Mesendoderm (in vitro differentiated cells): ENCODE measurements around the gene HNRNPDL.

Source experiments
- DNase-seq: peaks from one replicate; pipeline ENCODE4 v3.0.0; 2013
- H2AK5ac ChIP-seq: 2 replicates; pipeline ENCODE4 v1.6.1; 2013; ENCODE audit warnings: low read length, inconsistent platforms
- H2BK120ac ChIP-seq: 2 replicates; pipeline ENCODE4 v1.6.1; 2013; ENCODE audit warnings: low read depth, mild to moderate bottlenecking, low read length, moderate library complexity, mixed read lengths
- H2BK15ac ChIP-seq: replicated peaks from 2 replicates; pipeline ENCODE4 v1.6.1; 2013; ENCODE audit warnings: low read depth, mild to moderate bottlenecking, moderate library complexity
- H2BK5ac ChIP-seq: 2 replicates; pipeline ENCODE4 v1.6.1; 2013; ENCODE audit warnings: low read length, inconsistent platforms
- H3K18ac ChIP-seq: 2 replicates; pipeline ENCODE4 v1.6.1; 2013; ENCODE audit warnings: mild to moderate bottlenecking, low read length, mixed read lengths
- H3K23ac ChIP-seq: one replicate; pipeline ENCODE4 v1.6.1; 2013; ENCODE audit warnings: low read length
- H3K27ac ChIP-seq: 2 replicates; pipeline ENCODE4 v1.5.1; 2013; ENCODE audit warnings: low read depth, mild to moderate bottlenecking, inconsistent platforms, low read length, moderate library complexity
- H3K27me3 ChIP-seq: 2 replicates; pipeline ENCODE4 v1.6.1; 2013; ENCODE audit warnings: low read length, control low read depth, mild to moderate bottlenecking, inconsistent platforms; ENCODE audit not compliant: insufficient read depth, poor library complexity
- H3K36me3 ChIP-seq: 2 replicates; pipeline ENCODE4 v1.6.1; 2013; ENCODE audit warnings: low read length, inconsistent platforms; ENCODE audit not compliant: control insufficient read depth, insufficient read depth
- H3K4ac ChIP-seq: one replicate; pipeline ENCODE4 v1.6.1; 2013; ENCODE audit warnings: low read depth, mild to moderate bottlenecking, low read length, moderate library complexity
- H3K4me1 ChIP-seq: 2 replicates; pipeline ENCODE4 v1.6.1; 2013; ENCODE audit warnings: low read depth, low read length, inconsistent platforms; ENCODE audit not compliant: control insufficient read depth
- H3K4me2 ChIP-seq: 2 replicates; pipeline ENCODE4 v1.6.1; 2013; ENCODE audit warnings: low read length
- H3K4me3 ChIP-seq: 2 replicates; pipeline ENCODE4 v1.5.1; 2013; ENCODE audit warnings: mild to moderate bottlenecking, low read length
- H3K56ac ChIP-seq: one replicate; pipeline ENCODE4 v1.6.1; 2013; ENCODE audit warnings: low read length
- H3K79me1 ChIP-seq: 2 replicates; pipeline ENCODE4 v1.6.1; 2013; ENCODE audit warnings: low read length, inconsistent platforms
- H3K79me2 ChIP-seq: 2 replicates; pipeline ENCODE4 v1.6.1; 2013; ENCODE audit warnings: mild to moderate bottlenecking, low read length; ENCODE audit not compliant: control insufficient read depth, insufficient read depth
- H3K9ac ChIP-seq: 2 replicates; pipeline ENCODE4 v1.6.1; 2013; ENCODE audit warnings: low read length, inconsistent platforms
- H4K5ac ChIP-seq: one replicate; pipeline ENCODE4 v1.6.1; 2013; ENCODE audit warnings: low read length
- H4K8ac ChIP-seq: one replicate; pipeline ENCODE4 v1.6.1; 2013; ENCODE audit warnings: low read depth, mild to moderate bottlenecking, control low read depth, low read length, moderate library complexity
- WGBS: extraction: QIAGEN DNeasy Blood & Tissue Kit; methylation state at CpG from one replicate; pipeline ENCODE4 v1.1.7; 2013; ENCODE audit warnings: low lambda C conversion rate, missing lambda C conversion rate; ENCODE audit not compliant: insufficient coverage; ENCODE audit errors: extremely low coverage; 5-methylcytosine and 5-hydroxymethylcytosine counted together

Gene HNRNPDL

DNA sequence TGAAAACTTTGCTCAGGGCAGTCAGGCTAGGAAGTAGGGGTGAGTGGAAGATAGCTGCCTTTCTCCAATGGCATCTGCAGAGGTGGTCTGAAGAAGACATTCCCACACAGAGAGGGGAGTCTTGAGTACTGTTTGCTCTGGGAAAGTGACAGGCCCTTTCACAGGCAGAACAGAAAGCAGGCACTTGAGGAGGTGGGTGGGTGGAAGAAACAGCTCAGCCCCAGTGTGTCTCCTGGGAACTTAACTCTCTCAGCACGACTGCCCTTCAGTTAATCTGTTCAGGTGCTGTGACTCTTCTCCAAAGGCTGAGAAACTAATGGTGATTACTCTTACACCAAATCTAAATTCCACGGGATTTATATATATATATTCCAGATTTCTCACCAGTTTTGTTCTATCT, 28.5 kb upstream of the HNRNPDL start:
- H3K4me2 ChIP-seq, result no peak overlapping the region
- no CpG with 5 or more reads among the region's 2 CpGs for WGBS
- H3K79me2 ChIP-seq, result peaks cover 6% of the 10 kb centered on the region
- H3K27me3 ChIP-seq, result no peaks in the 10 kb centered on the region
- no peak overlapping the region for H3K9ac ChIP-seq
- H4K8ac ChIP-seq, result no peak overlapping the region
- H3K79me1 ChIP-seq, result peaks cover 4% of the 10 kb centered on the region
- no peak overlapping the region for H4K5ac ChIP-seq
- no peak overlapping the region for H3K18ac ChIP-seq
- H2BK15ac ChIP-seq, result no peak overlapping the region
- no peak overlapping the region for H2BK5ac ChIP-seq
- H3K56ac ChIP-seq, result no peak overlapping the region
- no peak for DNase-seq
- H3K23ac ChIP-seq, result no peak overlapping the region
- no peak overlapping the region for H3K27ac ChIP-seq
- H2AK5ac ChIP-seq, result no peak overlapping the region
- no peak overlapping the region for H3K4me3 ChIP-seq
- H3K4me1 ChIP-seq, result no peaks in the 10 kb centered on the region
- peaks cover 1% of the 10 kb centered on the region for H3K36me3 ChIP-seq
- no peak overlapping the region for H2BK120ac ChIP-seq
- no peak overlapping the region for H3K4ac ChIP-seq

DNA sequence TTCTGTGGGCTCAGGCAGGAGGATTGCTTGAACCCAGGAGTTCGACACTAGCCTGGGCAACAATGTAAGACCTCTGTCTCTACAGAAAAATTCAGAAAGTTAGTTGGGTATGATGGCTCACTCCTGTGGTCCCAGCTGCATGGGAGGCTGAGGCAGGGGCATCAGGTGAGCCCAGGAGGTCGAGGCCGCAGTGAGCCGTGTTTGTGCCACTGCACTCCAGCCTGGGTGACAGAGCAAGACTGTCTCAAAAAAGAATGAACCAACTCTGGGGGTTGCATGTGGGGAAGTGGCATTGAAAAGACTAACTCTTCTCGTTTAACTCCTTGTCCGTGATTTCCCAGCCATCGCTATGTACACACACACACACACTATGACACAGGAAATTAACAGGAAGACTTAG, 27.0 kb upstream of the HNRNPDL start:
- Histone ChIP-seq H4K8ac (no peak overlapping the region), H3K23ac (no peak overlapping the region), H3K79me1 (peaks cover 4% of the 10 kb centered on the region), H2AK5ac (no peak overlapping the region), H3K27ac (no peak overlapping the region), H3K4ac (no peak overlapping the region), H3K4me3 (no peak overlapping the region), H2BK5ac (no peak overlapping the region), H3K4me1 (no peaks in the 10 kb centered on the region), H3K18ac (no peak overlapping the region), H3K79me2 (peaks cover 6% of the 10 kb centered on the region), H3K56ac (no peak overlapping the region), H3K9ac (no peak overlapping the region), H2BK120ac (no peak overlapping the region), H3K4me2 (no peak overlapping the region), H4K5ac (no peak overlapping the region), H3K27me3 (no peaks in the 10 kb centered on the region), H2BK15ac (no peak overlapping the region), H3K36me3 (no peaks in the 10 kb centered on the region)
- no CpG with 5 or more reads among the region's 7 CpGs for WGBS
- DNase-seq, result no peak

DNA sequence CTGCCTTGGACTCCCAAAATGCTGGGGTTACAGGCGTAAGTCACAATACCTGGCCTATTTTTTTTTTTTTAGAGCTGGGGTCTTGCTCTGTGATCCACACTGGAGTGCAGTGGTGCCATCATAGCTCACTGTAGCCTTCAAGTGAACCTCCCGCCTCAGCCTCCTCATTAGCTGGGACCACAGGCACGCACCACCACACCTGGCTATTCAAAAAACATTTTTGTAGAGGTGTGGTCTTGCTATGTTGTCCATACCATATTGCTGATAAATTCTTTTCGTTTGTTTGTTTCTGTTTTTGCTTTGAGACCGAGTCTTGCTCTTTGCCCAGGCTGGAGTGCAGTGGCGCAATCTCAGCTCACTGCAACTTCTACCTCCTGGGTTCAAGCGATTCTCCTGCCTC, 21.8 kb upstream of the HNRNPDL start:
- Histone ChIP-seq H3K79me2 (peaks cover 31% of the 10 kb centered on the region), H2BK5ac (no peak overlapping the region), H3K27ac (no peak overlapping the region), H2BK120ac (no peak overlapping the region), H3K27me3 (no peaks in the 10 kb centered on the region), H3K4me2 (no peak overlapping the region), H2BK15ac (no peak overlapping the region), H3K4me3 (no peak overlapping the region), H4K5ac (no peak overlapping the region), H3K79me1 (peaks cover 12% of the 10 kb centered on the region), H2AK5ac (no peak overlapping the region), H4K8ac (no peak overlapping the region), H3K18ac (no peak overlapping the region), H3K56ac (no peak overlapping the region), H3K23ac (no peak overlapping the region), H3K4me1 (no peaks in the 10 kb centered on the region), H3K36me3 (peaks cover 5% of the 10 kb centered on the region), H3K9ac (no peak overlapping the region), H3K4ac (no peak overlapping the region)
- no CpG with 5 or more reads among the region's 7 CpGs for WGBS
- no peak for DNase-seq

DNA sequence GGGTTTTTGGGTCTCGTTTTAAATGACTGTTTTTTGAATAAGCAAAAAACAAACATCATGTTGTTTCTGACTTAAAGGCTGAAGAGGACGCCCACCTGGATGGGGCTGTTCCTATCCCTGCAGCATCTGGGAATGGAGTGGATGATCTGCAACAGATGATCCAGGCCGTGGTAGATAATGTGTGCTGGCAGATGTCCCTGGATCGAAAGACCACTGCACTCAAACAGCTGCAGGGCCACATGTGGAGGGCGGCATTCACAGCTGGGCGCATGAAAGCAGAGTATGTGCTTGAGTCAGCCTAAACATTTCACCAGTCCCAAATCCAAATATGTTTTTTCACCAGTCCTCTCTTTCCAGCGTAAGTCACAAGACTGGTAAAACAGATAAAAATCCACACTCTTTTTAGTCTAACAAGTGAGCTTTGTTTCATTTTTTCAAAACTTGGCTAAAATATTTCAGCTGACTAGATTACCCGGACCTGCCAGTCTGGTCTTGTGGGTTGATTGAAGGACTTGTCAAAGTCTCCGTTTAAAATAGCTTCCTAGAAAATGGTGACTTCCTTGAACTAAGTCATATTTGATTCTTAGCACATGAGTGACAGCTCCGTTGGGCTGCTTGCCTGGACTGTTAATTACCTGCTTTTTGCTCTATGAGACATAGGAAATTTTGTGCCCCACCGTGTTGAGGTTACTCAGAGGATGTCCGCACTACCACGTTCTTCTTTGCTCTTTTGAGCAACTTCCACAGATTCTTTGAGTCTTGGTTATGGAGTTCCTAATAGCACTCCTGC, 20.9 kb upstream of the HNRNPDL start:
- Histone ChIP-seq H4K8ac (no peak overlapping the region), H2BK5ac (no peak overlapping the region), H3K79me2 (peaks cover 33% of the 10 kb centered on the region), H3K27ac (no peak overlapping the region), H3K4me2 (no peak overlapping the region), H3K23ac (no peak overlapping the region), H4K5ac (no peak overlapping the region), H2BK15ac (no peak overlapping the region), H3K56ac (no peak overlapping the region), H2BK120ac (no peak overlapping the region), H3K36me3 (peaks cover 5% of the 10 kb centered on the region), H3K27me3 (no peaks in the 10 kb centered on the region), H3K4me1 (no peaks in the 10 kb centered on the region), H3K79me1 (peaks cover 14% of the 10 kb centered on the region), H3K18ac (no peak overlapping the region), H2AK5ac (no peak overlapping the region), H3K9ac (no peak overlapping the region), H3K4me3 (no peak overlapping the region), H3K4ac (no peak overlapping the region)
- WGBS, result no CpG with 5 or more reads among the region's 13 CpGs
- DNase-seq, result no peak

DNA sequence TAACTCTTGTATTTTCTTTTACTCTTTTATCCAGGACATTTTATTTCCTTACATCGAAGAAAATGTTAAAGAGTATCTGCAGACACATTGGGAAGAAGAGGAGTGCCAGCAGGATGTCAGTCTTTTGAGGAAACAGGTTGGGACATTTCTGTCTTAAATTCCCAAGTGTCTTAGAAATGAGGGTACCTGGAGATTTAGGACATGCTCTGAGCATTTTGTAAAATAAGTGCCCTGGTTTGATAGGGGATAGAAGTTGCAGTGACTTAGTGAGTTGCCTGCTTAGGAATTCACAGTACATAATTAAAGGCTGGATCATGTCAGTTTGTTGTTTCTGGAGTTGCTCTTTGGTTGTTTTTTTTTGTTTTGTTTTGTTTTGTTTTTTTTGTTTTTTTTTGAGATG, 17.6 kb upstream of the HNRNPDL start:
- H3K4ac ChIP-seq, result no peak overlapping the region
- no CpG with 5 or more reads among the region's 1 CpG for WGBS

DNA sequence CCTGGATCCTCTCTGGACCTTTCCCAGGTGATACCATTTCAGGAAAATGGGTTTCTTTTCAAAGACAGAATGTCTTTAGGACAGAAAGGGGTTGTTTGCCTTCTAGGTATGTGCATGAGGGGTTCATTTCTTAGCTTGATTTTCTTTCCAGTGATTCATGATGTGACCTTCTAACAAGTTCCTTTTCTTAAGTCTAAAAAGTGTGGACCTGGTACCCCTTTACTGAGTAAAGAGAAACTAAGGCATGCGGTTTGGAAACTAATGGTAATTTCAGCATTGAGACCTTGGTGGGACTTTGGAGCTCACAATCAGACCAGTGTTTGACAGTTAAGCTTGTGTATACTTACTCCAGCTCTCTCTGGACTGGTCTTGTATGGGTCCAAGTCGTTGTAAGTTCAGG, 8.8 kb upstream of the HNRNPDL start:
- peaks cover 83% of the 10 kb centered on the region for H3K79me2 ChIP-seq
- no peak overlapping the region for H2BK15ac ChIP-seq
- H3K79me1 ChIP-seq, result peaks cover 10% of the 10 kb centered on the region
- H2AK5ac ChIP-seq, result no peak overlapping the region
- no peak overlapping the region for H3K23ac ChIP-seq
- no peak overlapping the region for H2BK5ac ChIP-seq
- no peak overlapping the region for H3K9ac ChIP-seq
- H4K5ac ChIP-seq, result no peak overlapping the region
- H2BK120ac ChIP-seq, result no peak overlapping the region
- H3K56ac ChIP-seq, result no peak overlapping the region
- H3K4ac ChIP-seq, result no peak overlapping the region
- peaks cover 6% of the 10 kb centered on the region for H3K4me1 ChIP-seq
- no peak overlapping the region for H3K4me2 ChIP-seq
- no peak overlapping the region for H3K4me3 ChIP-seq
- no peak overlapping the region for H3K27ac ChIP-seq
- no peak overlapping the region for H4K8ac ChIP-seq
- DNase-seq, result no peak
- no CpG with 5 or more reads among the region's 2 CpGs for WGBS
- H3K27me3 ChIP-seq, result no peaks in the 10 kb centered on the region
- H3K36me3 ChIP-seq, result no peaks in the 10 kb centered on the region
- H3K18ac ChIP-seq, result no peak overlapping the region

More for the DNA sequence above, 17.6 kb upstream of the HNRNPDL start:
- H3K56ac ChIP-seq, result no peak overlapping the region
- peaks cover 51% of the 10 kb centered on the region for H3K79me2 ChIP-seq
- peaks cover 10% of the 10 kb centered on the region for H3K79me1 ChIP-seq
- H3K18ac ChIP-seq, result no peak overlapping the region
- H3K36me3 ChIP-seq, result peaks cover 5% of the 10 kb centered on the region
- no peaks in the 10 kb centered on the region for H3K27me3 ChIP-seq
- H2BK120ac ChIP-seq, result no peak overlapping the region
- no peak overlapping the region for H3K4me3 ChIP-seq
- H3K4me2 ChIP-seq, result no peak overlapping the region
- H4K5ac ChIP-seq, result no peak overlapping the region
- no peak overlapping the region for H2BK15ac ChIP-seq
- no peak overlapping the region for H3K27ac ChIP-seq
- no peak for DNase-seq
- H3K9ac ChIP-seq, result no peak overlapping the region
- no peak overlapping the region for H2BK5ac ChIP-seq
- H4K8ac ChIP-seq, result no peak overlapping the region
- no peak overlapping the region for H3K23ac ChIP-seq
- H2AK5ac ChIP-seq, result no peak overlapping the region
- no peaks in the 10 kb centered on the region for H3K4me1 ChIP-seq
